Gastroesophageal sphincter (tissue), 3 donors: ENCODE results near the gene ADAM10.

Source experiments
- EP300 ChIP-seq: sonication (generic); formaldehyde crosslinking; IDR thresholded peaks from one replicate; pipeline ENCODE4 v1.6.1; 2017; ENCODE audit warnings: antibody characterized with exemption, mild to moderate bottlenecking
- POLR2A ChIP-seq, 2 donors: fragments of 450-650 bp; IDR thresholded peaks; one replicate each; pipeline ENCODE4 v1.6.1; 2017; ENCODE audit warnings: antibody characterized with exemption in 2 of 2, mild to moderate bottlenecking in 2 of 2, moderate library complexity in 1 of 2
- POLR2AphosphoS5 ChIP-seq: sonication (generic); formaldehyde crosslinking; IDR thresholded peaks from one replicate; pipeline ENCODE4 v1.6.1; 2017; ENCODE audit warnings: antibody characterized with exemption
- TF ChIP-seq, protein P1 (sequence below), 4 experiments: fragments of 200-600 bp in 2 of 4; fragments of 450-650 bp in 2 of 4; sonication (generic) in 1 of 4; IDR thresholded peaks; one replicate each; pipeline ENCODE4 v1.5.1; 2017 to 2019; ENCODE audit warnings: antibody characterized with exemption in 4 of 4, mild to moderate bottlenecking in 2 of 4, moderate library complexity in 2 of 4

DNA sequence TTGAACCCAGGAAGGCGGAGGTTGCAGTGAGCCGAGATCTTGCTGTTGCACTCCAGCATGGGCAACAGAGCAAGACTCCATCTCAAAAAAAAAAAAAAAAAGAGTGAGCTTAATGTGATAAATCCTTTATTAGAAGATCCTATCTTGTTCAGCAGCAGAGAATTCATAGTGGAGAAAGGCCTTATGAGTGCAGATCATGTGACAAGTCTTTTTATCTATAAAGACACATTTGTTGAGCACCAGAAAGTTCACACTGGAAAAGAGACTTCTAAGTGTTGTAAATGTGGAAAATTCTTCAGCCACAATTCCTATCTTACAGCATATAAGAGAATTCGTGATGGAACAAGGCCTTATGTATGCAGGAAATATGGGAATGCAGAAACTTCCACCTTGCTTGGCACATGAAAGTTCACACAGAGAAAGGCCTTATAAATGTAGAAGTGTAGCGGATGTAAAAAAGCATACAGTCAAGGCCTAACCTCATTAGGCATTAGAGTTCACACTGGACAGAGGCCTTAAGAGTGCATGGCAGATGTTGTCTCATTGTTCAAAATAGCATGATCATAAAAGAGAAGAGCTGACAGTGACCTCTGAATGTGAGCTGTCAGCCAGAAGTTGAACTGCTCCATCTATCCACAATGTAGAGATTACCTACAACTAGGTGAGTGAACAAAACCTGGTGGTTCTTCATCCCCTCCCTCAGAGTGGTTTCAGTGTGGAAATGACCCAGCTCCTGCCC is 16.7 kb downstream of the ADAM10 start:
- TF ChIP-seq EP300 (no peak), POLR2A (IDR thresholded peaks at IDR 0.05) (no peak), POLR2AphosphoS5 (no peak)
- TF ChIP-seq, protein P1, sequence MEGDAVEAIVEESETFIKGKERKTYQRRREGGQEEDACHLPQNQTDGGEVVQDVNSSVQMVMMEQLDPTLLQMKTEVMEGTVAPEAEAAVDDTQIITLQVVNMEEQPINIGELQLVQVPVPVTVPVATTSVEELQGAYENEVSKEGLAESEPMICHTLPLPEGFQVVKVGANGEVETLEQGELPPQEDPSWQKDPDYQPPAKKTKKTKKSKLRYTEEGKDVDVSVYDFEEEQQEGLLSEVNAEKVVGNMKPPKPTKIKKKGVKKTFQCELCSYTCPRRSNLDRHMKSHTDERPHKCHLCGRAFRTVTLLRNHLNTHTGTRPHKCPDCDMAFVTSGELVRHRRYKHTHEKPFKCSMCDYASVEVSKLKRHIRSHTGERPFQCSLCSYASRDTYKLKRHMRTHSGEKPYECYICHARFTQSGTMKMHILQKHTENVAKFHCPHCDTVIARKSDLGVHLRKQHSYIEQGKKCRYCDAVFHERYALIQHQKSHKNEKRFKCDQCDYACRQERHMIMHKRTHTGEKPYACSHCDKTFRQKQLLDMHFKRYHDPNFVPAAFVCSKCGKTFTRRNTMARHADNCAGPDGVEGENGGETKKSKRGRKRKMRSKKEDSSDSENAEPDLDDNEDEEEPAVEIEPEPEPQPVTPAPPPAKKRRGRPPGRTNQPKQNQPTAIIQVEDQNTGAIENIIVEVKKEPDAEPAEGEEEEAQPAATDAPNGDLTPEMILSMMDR (IDR thresholded peaks at IDR 0.05) = no peak
